Stomach (tissue), 4 donors: ENCODE measurements around the gene FKBP1B.

Experiments
- EP300 ChIP-seq: sonication (generic); formaldehyde crosslinking; IDR thresholded peaks from one replicate; pipeline ENCODE4 v1.6.1; 2017; ENCODE audit warnings: antibody characterized with exemption
- POLR2A ChIP-seq, 4 donors: fragments of 450-650 bp; IDR thresholded peaks; one replicate each; pipeline ENCODE4 v1.6.1; 2016; ENCODE audit warnings: antibody characterized with exemption in 4 of 4, control low read depth in 2 of 4, mild to moderate bottlenecking in 1 of 4, moderate library complexity in 1 of 4
- POLR2AphosphoS5 ChIP-seq, 3 donors: sonication (generic); formaldehyde crosslinking; IDR thresholded peaks; one replicate each; pipeline ENCODE4 v1.6.1; 2016; ENCODE audit warnings: antibody characterized with exemption in 3 of 3
- TF ChIP-seq, protein P1 (sequence below), 7 experiments: fragments of 450-650 bp in 4 of 7; fragments of 200-600 bp in 3 of 7; sonication (generic) in 3 of 7; IDR thresholded peaks; one replicate each; pipeline ENCODE4 v1.5.1; 2016 to 2019; ENCODE audit warnings: antibody characterized with exemption in 7 of 7, control low read depth in 2 of 7, mild to moderate bottlenecking in 1 of 7

DNA sequence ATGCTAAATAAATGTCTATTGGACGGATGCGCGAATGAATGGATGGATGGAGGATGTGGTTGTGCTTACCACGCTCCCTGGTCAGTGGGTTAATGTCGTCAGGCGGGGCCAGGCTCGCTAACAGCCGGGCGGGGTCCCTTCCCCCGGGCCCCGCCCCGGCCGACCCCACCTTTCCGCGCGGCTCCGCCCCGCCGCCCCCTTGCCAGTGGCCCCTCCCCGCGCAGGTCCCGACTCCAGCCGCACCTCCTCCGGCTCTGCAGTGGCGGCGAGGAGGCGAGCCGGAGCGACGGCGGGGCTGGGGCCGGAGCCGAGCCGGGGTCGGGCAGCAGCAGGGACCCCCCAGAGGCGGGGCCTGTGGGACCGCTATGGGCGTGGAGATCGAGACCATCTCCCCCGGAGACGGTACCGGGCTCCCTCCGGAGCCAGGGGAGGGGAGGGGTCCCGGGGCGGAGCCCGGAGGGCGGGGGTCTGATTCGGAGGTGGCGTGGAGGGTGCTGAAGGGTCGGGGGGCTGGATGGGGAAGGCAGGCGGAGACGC lies at the start of gene FKBP1B:
- TF ChIP-seq, protein P1, sequence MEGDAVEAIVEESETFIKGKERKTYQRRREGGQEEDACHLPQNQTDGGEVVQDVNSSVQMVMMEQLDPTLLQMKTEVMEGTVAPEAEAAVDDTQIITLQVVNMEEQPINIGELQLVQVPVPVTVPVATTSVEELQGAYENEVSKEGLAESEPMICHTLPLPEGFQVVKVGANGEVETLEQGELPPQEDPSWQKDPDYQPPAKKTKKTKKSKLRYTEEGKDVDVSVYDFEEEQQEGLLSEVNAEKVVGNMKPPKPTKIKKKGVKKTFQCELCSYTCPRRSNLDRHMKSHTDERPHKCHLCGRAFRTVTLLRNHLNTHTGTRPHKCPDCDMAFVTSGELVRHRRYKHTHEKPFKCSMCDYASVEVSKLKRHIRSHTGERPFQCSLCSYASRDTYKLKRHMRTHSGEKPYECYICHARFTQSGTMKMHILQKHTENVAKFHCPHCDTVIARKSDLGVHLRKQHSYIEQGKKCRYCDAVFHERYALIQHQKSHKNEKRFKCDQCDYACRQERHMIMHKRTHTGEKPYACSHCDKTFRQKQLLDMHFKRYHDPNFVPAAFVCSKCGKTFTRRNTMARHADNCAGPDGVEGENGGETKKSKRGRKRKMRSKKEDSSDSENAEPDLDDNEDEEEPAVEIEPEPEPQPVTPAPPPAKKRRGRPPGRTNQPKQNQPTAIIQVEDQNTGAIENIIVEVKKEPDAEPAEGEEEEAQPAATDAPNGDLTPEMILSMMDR (IDR thresholded peaks at IDR 0.05): no peak
- no peak for TF ChIP-seq POLR2A (IDR thresholded peaks at IDR 0.05)
- TF ChIP-seq POLR2AphosphoS5 (IDR thresholded peaks at IDR 0.05): peak in 2 of 3 donors; percentile 73 to 78
- TF ChIP-seq EP300: no peak
